NT2/D1 (cell line): ENCODE data around the gene PTMS.

Experiments
- DNase-seq: peaks from one replicate; pipeline ENCODE4 v3.0.0-alpha.2; 2011; ENCODE audit warnings: low read depth, low spot score
- H3K27me3 ChIP-seq: 2 replicates; pipeline ENCODE4 v1.6.0; 2011; ENCODE audit warnings: mild to moderate bottlenecking; ENCODE audit not compliant: insufficient read length, insufficient read depth
- H3K36me3 ChIP-seq: 2 replicates; pipeline ENCODE4 v1.6.1; 2011; ENCODE audit warnings: mild to moderate bottlenecking, low read length, mixed read lengths; ENCODE audit not compliant: insufficient read depth, insufficient read length
- H3K4me1 ChIP-seq: 2 replicates; pipeline ENCODE4 v1.5.1; 2011; ENCODE audit not compliant: insufficient read depth, insufficient read length
- H3K4me3 ChIP-seq: 2 replicates; pipeline ENCODE4 v1.5.1; 2011; ENCODE audit warnings: low read depth; ENCODE audit not compliant: insufficient read length
- H3K9ac ChIP-seq: 2 replicates; pipeline ENCODE4 v1.6.0; 2011; ENCODE audit warnings: low read depth; ENCODE audit not compliant: insufficient read length
- H3K9me3 ChIP-seq: 2 replicates; pipeline ENCODE4 v1.5.1; 2011; ENCODE audit warnings: mild to moderate bottlenecking, low read length; ENCODE audit not compliant: insufficient read depth
- SUZ12 ChIP-seq: IDR thresholded peaks from 2 replicates; pipeline ENCODE4 v1.6.1; 2011; ENCODE audit not compliant: insufficient read length, insufficient read depth; ENCODE audit errors: extremely low read depth
- YY1 ChIP-seq: IDR thresholded peaks from 2 replicates; pipeline ENCODE4 v1.6.1; 2011; ENCODE audit not compliant: insufficient read length, insufficient read depth
- ZNF274 ChIP-seq: IDR thresholded peaks from 2 replicates; pipeline ENCODE4 v1.6.1; 2011; ENCODE audit warnings: mild to moderate bottlenecking, low read depth, low read length

PTMS gene

DNA sequence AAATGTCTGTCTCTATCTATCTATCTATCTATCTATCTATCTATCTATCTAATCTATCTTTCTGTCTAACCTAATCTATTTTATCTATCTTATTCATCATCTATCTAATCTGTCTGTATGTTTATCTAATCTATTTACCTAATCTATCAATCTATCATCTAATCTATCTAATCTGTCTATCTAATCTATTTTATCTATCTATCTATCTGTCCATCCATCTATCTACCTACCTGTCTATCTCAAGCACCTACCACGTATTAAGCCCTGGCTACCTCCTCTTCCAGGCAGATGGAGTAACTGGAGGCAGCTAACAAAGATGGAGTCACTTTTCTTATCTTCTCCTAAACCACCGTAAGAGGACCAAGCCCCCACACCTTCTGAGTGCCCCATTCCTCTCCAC, 28.9 kb downstream of the PTMS start:
- Histone ChIP-seq H3K9me3 (no peaks in the 10 kb centered on the region), H3K4me1 (peaks cover 11% of the 10 kb centered on the region), H3K36me3 (no peaks in the 10 kb centered on the region), H3K4me3 (no peak overlapping the region), H3K27me3 (no peaks in the 10 kb centered on the region), H3K9ac (no peak overlapping the region)
- no peak for DNase-seq
- TF ChIP-seq SUZ12 (no peak), YY1 (no peak), ZNF274 (no peak)

DNA sequence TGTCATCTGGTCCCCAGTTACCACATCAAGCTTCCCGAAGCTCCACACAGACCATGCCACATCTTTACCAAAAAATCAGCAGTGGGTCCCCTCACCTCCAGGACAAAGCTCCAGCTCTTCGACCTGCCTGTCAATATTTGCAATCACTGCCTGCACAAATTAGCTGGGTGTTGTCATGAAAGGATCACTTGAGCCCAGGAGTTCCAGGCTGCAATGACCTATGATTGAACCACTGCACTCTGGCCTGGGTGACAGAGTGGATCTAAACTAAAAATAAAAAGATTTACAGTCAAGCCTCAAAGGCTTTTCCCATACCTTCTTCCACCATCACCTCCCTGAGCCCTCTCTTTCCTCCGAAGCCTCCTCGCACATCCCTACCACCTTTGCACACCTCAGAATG, 30.4 kb downstream of the PTMS start:
- peaks cover 11% of the 10 kb centered on the region for H3K4me1 ChIP-seq
- no peak for TF ChIP-seq SUZ12
- no peak for TF ChIP-seq YY1
- no peak for TF ChIP-seq ZNF274
- no peak for DNase-seq
- no peaks in the 10 kb centered on the region for H3K9me3 ChIP-seq
- H3K27me3 ChIP-seq = no peaks in the 10 kb centered on the region
- no peak overlapping the region for H3K9ac ChIP-seq
- H3K36me3 ChIP-seq = no peaks in the 10 kb centered on the region
- no peak overlapping the region for H3K4me3 ChIP-seq

GRCh38 chr12:6799147-6799546, 33.0 kb downstream of the PTMS start:
- H3K27me3 ChIP-seq = no peaks in the 10 kb centered on the region
- no peak for TF ChIP-seq ZNF274
- no peak for TF ChIP-seq SUZ12
- no peak for TF ChIP-seq YY1
- no peaks in the 10 kb centered on the region; the same call in 1 of the 2 replicates for H3K9me3 ChIP-seq
- no peaks in the 10 kb centered on the region for H3K4me1 ChIP-seq
- DNase-seq = no peak
- H3K36me3 ChIP-seq = no peaks in the 10 kb centered on the region
- no peak overlapping the region for H3K9ac ChIP-seq
- no peak overlapping the region for H3K4me3 ChIP-seq

DNA sequence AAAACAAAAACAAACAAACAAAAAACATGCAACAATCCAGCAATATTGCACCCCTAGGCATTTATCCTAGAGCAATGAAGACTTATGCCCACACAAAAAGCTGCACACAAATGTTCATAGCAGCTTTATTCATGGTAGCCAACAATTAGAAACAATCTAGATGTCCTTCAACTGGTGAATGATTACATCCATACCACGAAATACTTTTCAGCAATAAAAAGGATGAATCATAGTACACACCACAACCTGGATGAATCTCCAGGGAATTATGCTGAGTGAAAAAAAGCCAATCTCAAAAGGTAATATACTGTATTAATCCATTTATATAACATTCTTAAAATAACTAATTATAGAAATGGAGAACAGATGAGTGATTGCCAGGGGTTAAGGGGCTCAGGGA, 41.0 kb downstream of the PTMS start:
- TF ChIP-seq SUZ12 (no peak), ZNF274 (no peak), YY1 (no peak)

DNA sequence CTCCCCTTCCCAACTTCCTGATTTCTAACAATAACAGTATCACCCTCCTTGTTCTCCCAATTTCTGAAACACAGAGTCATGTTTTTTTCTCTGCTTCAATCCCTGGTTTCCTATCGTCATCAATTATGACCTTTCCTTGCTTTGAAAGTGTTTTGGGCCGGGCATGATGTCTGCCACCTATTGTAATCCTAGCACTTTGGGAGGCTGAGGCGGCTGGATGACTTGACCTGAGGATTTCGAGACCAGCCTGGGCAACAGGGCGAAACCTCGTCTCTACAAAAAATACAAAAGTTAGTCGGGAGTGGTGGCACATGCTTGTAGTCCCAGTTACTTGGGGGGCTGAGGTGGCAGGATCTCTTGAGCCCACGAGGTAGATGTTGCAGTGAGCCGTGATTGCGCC, 42.9 kb downstream of the PTMS start:
- no peak overlapping the region for H3K4me3 ChIP-seq
- TF ChIP-seq YY1 (no peak), ZNF274 (no peak), SUZ12 (no peak)
- DNase-seq = no peak
- no peak overlapping the region for H3K9ac ChIP-seq
- H3K36me3 ChIP-seq = no peaks in the 10 kb centered on the region
- peaks cover 8% of the 10 kb centered on the region for H3K4me1 ChIP-seq
- peaks cover 4% of the 10 kb centered on the region for H3K27me3 ChIP-seq
- H3K9me3 ChIP-seq = no peaks in the 10 kb centered on the region; the same call in 1 of the 2 replicates

More for the DNA sequence above, 41.0 kb downstream of the PTMS start:
- H3K9me3 ChIP-seq = no peaks in the 10 kb centered on the region; the same call in 1 of the 2 replicates
- peaks cover 8% of the 10 kb centered on the region for H3K4me1 ChIP-seq
- H3K27me3 ChIP-seq = no peaks in the 10 kb centered on the region
- no peaks in the 10 kb centered on the region for H3K36me3 ChIP-seq
- DNase-seq = no peak
- H3K4me3 ChIP-seq = no peak overlapping the region
- H3K9ac ChIP-seq = no peak overlapping the region

GRCh38 chr12:6810758-6811157, 44.6 kb downstream of the PTMS start:
- peak overlapping the region; percentile 12 for H3K9ac ChIP-seq
- H3K4me3 ChIP-seq = no peak overlapping the region
- no peaks in the 10 kb centered on the region for H3K36me3 ChIP-seq
- H3K9me3 ChIP-seq = no peaks in the 10 kb centered on the region
- peaks cover 11% of the 10 kb centered on the region for H3K4me1 ChIP-seq
- no peak for DNase-seq
- TF ChIP-seq YY1 = no peak
- no peak for TF ChIP-seq ZNF274
- no peak for TF ChIP-seq SUZ12
- peaks cover 19% of the 10 kb centered on the region for H3K27me3 ChIP-seq

DNA sequence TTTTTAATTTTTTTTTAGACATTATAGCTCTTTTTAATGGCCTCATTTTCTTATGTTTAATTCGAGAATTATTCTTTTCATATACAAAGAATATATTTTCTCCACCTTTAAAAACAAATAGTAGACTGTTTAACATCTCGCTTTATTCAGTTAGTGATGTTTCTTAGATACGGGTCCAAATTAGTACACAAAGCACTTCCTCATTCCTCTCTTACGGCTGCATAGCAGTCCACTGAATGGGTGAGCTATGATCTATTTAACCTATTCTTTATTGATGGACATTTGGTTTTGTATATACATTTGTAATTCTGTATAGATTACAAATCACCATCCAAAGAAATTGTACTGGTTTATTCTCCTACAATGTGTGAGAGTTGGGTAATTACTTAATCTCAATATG, 47.2 kb downstream of the PTMS start:
- H3K9ac ChIP-seq = no peak overlapping the region
- H3K27me3 ChIP-seq = peaks cover 23% of the 10 kb centered on the region

More for the DNA sequence above, 47.2 kb downstream of the PTMS start:
- TF ChIP-seq YY1 (no peak), ZNF274 (no peak), SUZ12 (no peak)
- DNase-seq = no peak
- H3K9me3 ChIP-seq = no peaks in the 10 kb centered on the region
- H3K4me1 ChIP-seq = peaks cover 21% of the 10 kb centered on the region
- no peaks in the 10 kb centered on the region for H3K36me3 ChIP-seq
- H3K4me3 ChIP-seq = no peak overlapping the region
